Measurements from ENCODE around the gene NUP93. TPM values are rescaled to one million over a fixed set of nuclear protein-coding genes. Genes with fewer than 3 reads are reported as not detected.
A peak's percentile ranks its signal among the peaks of the same experiment; 100 is the strongest.
"Not testable (repeated sequence)": the region's sequence is repeated elsewhere in the genome, so short reads cannot be mapped to it uniquely, and the experiment has no call there.

The NUP93 gene
- polyA plus RNA-seq, 6 donors from 2014 or later: 54.7 to 72.7 (median 66.8) TPM

DNA sequence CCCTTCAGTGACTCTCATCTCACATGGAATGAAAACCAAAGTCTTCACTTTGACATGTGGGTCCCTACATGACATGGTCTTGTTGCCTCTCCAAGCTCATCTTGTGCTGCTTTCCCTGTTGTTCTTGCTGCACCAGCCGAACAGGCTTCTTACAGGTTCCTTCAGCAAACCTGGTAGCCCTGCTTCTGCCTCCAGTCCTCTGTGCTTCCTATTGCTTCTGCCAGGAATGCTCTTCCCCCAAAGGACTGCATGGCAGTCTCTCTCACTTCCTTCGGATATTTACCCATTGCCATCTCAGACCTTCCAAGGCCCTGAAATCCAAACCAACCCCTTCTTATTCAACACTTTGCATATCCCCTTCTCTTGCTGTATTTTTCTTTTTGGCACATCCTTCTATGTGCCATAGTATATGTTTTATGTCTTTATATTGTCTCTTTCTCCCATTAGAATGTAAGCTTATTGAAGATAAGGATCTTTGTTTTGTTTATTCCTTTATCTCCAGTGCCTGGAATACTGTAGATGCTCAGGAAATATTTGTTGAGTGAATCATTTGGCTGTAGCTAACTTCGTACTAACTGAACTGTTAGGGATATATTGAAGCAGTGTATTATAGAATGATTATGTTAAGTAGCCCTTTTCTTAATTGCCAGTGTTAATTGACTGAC, 77.2 kb downstream of the NUP93 start:
- Mint-ChIP-seq H3K4me3 (no peak overlapping the region), H3K9me3 (no peaks in the 10 kb centered on the region), H3K27me3 (no peaks in the 10 kb centered on the region), H3K36me3 (peaks cover 15 to 21% of the 10 kb centered on the region in 2 donors), H3K27ac (peak overlapping the region in 1 of 6 donors; percentile 58), H3K4me1 (no peaks in the 10 kb centered on the region)
- DNase-seq (no peak), ATAC-seq (ENCODE audit: low read depth in 2 of 2) (no peak)

DNA sequence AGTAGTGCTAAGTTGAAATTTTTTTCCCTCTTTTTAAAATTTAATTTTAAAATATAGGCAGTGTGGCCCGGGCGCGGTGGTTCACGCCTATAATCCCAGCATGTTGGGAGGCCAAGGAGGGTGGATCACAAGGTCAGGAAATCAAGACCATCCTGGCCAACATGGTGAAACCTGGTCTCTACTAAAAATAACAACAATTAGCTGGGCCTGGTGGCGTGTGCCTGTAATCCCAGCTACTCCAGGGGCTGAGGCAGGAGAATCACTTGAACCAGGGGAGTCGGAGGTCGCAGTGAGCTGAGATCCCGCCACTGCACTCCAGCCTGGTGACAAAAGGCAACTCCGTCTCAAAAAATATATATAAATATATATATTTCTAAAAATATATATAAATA, 77.7 kb downstream of the NUP93 start:
- H3K36me3 Mint-ChIP-seq: peaks cover 15 to 21% of the 10 kb centered on the region in 2 donors
- not testable (repeated sequence) for H3K4me3 Mint-ChIP-seq; DNase-seq; H3K27ac Mint-ChIP-seq; ATAC-seq (ENCODE audit: low read depth in 2 of 2); H3K9me3 Mint-ChIP-seq; H3K27me3 Mint-ChIP-seq; H3K4me1 Mint-ChIP-seq

DNA sequence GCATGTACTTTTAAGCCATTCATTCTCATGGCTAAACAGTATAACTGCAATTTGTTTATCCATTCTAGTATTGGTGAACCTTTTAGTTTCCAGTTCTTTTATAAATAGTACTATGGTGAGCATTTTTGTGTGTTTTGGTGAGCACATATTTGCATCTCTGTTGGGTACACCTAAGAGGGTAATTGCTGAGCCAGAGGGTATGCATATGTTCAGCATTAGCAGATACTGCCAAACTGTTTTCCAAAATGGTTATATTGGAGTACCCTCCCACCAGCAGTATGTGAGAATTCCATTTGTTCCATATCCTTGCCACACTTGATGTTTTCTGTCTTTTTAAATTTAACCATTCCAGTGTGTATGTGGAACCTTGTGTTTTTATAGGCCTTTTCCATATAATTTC, 81.0 kb downstream of the NUP93 start:
- Mint-ChIP-seq H3K36me3 (peaks cover 10 to 14% of the 10 kb centered on the region in 2 donors), H3K9me3 (no peaks in the 10 kb centered on the region), H3K27me3 (no peaks in the 10 kb centered on the region), H3K4me3 (no peak overlapping the region), H3K4me1 (no peaks in the 10 kb centered on the region), H3K27ac (no peak overlapping the region)
- ATAC-seq (ENCODE audit: low read depth in 2 of 2) (no peak), DNase-seq (no peak)

DNA sequence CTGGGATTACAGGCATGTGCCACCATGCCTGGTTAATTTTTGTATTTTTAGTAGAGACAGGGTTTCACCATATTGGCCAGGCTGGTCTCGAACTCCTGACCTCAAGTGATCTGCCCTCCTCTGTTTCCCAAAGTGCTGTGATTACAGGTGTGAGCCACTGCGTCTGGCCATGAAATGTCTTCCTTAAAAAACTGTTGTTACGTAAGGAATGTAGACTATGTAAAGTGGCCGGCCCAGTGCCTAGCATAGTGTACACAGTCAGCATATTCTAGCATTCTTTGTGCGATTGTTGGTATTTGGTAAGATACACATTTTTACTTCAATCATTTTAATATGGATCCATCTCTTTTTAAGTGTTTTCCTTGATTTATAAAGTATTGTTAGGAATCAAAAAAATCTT, 81.7 kb downstream of the NUP93 start:
- not testable (repeated sequence) for H3K4me3 Mint-ChIP-seq; ATAC-seq (ENCODE audit: low read depth in 2 of 2); H3K27me3 Mint-ChIP-seq; H3K9me3 Mint-ChIP-seq; H3K4me1 Mint-ChIP-seq; H3K27ac Mint-ChIP-seq; DNase-seq; H3K36me3 Mint-ChIP-seq

DNA sequence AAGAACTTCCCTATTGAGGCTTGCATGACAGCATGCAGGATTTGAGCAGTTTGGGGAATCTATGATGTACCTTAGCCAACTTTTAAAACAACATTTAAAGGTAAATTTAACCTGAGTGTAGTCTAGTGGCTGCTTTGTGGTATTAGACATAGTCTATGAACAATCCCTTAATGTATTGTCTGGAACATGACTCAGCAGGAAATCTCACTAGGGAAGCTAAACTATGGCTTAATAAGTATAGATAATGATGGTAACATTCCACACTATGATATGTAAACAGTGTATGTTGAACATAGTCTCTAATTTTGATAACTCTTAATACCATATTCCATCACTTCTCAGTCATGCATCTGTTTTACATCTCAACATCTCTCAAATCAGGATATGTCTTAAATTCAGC, 83.0 kb downstream of the NUP93 start:
- Mint-ChIP-seq H3K4me3 (no peak overlapping the region), H3K9me3 (no peaks in the 10 kb centered on the region), H3K4me1 (no peaks in the 10 kb centered on the region), H3K36me3 (peaks cover 0 to 5% of the 10 kb centered on the region in 2 donors), H3K27me3 (no peaks in the 10 kb centered on the region), H3K27ac (no peak overlapping the region)
- DNase-seq (no peak), ATAC-seq (ENCODE audit: low read depth in 2 of 2) (no peak)

DNA sequence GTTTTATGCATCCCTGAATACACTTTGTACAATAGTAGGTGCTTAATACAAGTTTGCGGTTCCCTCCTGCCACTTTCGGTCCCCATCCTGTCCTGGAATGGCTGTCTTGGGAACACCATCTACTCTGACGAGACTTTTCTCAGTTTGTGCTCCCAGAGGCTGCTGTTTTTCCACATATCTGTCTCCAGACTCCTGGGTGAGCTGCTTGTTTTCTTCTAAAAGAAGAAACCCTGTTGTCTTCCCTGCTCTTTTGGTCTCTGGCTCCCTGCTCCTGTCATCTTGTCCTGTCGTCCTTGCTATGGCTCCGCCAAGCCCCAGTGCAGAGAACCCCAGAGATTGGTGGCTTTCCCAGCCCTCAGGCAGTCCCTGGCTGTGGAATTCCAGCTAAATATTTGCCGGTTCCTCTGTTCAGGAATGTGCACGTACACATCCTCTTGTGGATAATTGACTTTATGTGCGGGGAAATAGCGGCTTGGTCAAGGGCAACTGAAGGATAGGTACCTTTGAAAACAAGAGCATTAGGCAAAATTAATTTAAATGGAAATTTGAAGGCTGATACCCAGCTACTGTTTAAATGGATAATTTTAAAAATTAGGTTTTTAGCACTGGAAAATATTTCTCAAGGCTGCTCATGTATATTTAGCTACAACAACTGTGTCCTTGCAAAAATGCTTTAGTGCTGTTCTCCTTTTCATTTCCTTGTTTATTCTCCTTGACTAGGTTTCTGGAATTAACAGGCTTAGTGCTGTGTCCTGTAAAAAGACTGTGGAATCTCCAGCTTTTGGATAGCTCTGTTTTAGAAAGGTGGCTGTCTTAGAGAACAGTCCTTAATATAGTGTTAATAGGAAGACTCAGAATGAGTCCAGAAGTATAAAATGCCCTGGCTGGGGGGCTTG, 84.9 kb downstream of the NUP93 start:
- no peak for ATAC-seq (ENCODE audit: low read depth in 2 of 2)
- Mint-ChIP-seq H3K27ac (no peak overlapping the region), H3K36me3 (peaks cover 5 to 7% of the 10 kb centered on the region in 2 donors), H3K9me3 (no peaks in the 10 kb centered on the region), H3K4me3 (no peak overlapping the region), H3K4me1 (no peaks in the 10 kb centered on the region), H3K27me3 (no peaks in the 10 kb centered on the region)
- DNase-seq: no peak

DNA sequence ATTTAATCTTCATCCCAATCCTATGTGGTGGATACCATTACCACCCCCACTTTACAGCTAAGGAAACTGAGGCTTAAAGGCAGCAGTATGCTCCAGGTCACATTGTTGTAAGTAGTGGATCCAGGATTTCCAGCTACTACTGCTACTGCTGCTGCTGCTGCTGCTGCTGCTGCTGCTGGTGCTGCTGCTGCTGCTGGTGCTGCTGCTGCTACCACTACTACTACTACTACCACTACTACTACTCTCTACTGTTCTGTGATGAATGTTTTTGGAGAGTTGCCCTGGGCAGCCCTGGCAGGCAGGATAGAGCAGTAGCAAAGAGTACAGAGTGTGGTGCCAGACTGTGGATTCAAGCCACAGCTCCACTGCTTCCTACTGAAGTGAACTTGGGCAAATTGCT, 85.8 kb downstream of the NUP93 start:
- no peaks in the 10 kb centered on the region for H3K9me3 Mint-ChIP-seq
- no peaks in the 10 kb centered on the region for H3K27me3 Mint-ChIP-seq
- peaks cover 6 to 10% of the 10 kb centered on the region in 2 donors for H3K36me3 Mint-ChIP-seq
- no peak overlapping the region for H3K4me3 Mint-ChIP-seq
- H3K4me1 Mint-ChIP-seq: no peaks in the 10 kb centered on the region
- peak overlapping the region in 1 of 6 donors; percentile 44 for H3K27ac Mint-ChIP-seq
- ATAC-seq (ENCODE audit: low read depth in 2 of 2) (no peak), DNase-seq (no peak)

DNA sequence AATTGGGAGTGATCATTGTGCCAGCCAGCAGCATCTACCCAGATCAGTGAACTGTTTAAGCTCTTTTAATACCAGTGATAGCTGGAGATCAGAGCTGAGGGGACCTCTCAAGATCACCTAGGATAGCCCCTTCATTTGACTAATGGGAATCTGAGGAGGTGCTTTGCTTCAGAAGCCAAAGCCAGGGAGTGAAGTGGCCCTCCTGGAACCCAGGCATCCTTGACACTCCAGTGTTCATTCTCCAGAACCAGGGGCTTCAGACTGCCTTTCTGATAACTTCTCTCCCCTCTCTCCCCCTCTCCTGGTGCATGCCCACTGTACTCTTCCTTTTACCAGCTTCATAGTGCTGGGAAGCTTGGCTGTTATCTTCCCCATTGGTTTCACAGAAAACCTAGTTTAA, 87.1 kb downstream of the NUP93 start:
- Mint-ChIP-seq H3K4me1 (no peaks in the 10 kb centered on the region), H3K27ac (no peak overlapping the region), H3K4me3 (no peak overlapping the region), H3K9me3 (no peaks in the 10 kb centered on the region), H3K36me3 (peaks cover 15 to 16% of the 10 kb centered on the region in 2 donors), H3K27me3 (no peaks in the 10 kb centered on the region)
- ATAC-seq (ENCODE audit: low read depth in 2 of 2): no peak
- DNase-seq: no peak

DNA sequence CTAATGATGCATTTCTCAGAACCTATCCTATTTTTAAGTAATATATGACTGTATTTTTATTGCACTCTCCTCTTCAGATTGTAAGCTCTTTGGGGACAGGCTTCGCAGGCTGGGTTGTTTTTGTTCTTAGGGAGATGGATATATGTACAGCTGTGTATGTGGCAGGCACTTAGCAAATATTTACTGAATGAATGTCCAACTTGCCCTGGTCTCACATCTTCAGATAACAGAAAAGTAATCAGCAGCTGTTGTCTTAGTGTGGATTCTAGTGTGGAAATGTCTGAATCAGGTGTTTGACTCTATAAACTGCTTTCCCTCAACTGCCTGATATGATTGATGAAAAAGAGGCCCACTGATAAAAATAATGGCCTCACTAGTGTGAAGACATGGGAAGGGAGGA, 88.0 kb downstream of the NUP93 start:
- ATAC-seq (ENCODE audit: low read depth in 2 of 2): no peak
- H3K27me3 Mint-ChIP-seq: no peaks in the 10 kb centered on the region
- H3K4me1 Mint-ChIP-seq: no peaks in the 10 kb centered on the region
- H3K36me3 Mint-ChIP-seq: peaks cover 16 to 17% of the 10 kb centered on the region in 2 donors
- no peak overlapping the region for H3K4me3 Mint-ChIP-seq
- H3K27ac Mint-ChIP-seq: no peak overlapping the region
- no peak for DNase-seq
- H3K9me3 Mint-ChIP-seq: no peaks in the 10 kb centered on the region

DNA sequence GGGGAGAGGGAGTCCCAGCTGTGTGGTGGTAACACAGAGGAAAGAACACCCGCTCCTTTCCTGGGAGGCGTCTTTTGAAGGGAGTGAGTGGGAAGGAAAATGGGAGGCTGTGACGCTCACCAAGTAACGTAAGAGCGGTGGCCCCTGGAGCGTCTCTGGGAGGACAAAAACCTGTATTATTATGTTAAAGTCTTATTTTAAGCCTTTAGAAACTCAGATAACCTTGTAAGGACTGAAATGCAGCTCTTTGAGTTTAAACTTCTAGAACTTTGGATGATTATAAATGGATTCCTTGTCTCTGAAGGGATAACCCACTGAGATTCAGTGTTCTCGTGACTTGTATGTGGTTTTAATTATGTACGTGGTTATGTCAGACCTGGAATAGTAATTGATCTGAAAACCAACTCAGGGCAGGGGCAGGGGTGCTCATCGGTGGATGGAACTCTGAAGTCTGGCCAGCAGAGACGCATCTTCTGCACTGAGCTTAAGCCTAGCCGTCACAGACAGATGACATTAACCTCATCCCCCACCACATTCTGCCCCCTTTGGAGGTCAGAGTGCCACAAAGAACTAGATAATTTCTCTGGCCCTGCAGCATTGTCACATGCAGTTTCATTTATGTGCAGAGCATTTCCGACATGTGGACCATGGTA, 93.3 kb downstream of the NUP93 start:
- Mint-ChIP-seq H3K27ac (peak overlapping the region in 2 of 6 donors; percentile 4 to 44), H3K36me3 (peaks cover 21 to 25% of the 10 kb centered on the region in 2 donors), H3K27me3 (no peaks in the 10 kb centered on the region), H3K4me3 (peak overlapping the region in 1 of 8 donors; percentile 17), H3K4me1 (no peaks in the 10 kb centered on the region), H3K9me3 (no peaks in the 10 kb centered on the region)
- DNase-seq (no peak), ATAC-seq (ENCODE audit: low read depth in 2 of 2) (no peak)

DNA sequence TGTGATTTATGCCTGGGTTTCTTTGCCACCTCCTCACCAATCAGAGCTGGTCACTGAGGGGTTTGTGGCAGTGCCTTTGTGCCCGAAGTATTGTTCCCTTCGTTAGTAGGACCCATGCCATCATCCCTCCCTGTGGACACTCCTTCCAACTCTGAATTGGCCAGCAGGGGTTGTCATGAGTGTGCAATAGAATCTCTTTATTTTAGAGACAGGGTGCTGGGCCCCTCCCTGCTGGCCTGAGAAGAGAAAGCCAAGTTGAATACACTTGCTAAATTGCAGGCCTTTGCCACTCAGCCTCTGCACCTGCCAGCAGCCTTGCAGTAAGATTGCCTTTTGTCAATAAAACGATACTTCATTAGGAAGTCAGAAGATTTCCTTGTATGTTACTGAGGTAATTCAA, 94.4 kb downstream of the NUP93 start:
- H3K9me3 Mint-ChIP-seq: no peaks in the 10 kb centered on the region
- no peak overlapping the region for H3K4me3 Mint-ChIP-seq
- no peak for ATAC-seq (ENCODE audit: low read depth in 2 of 2)
- DNase-seq: no peak
- no peaks in the 10 kb centered on the region for H3K4me1 Mint-ChIP-seq
- no peaks in the 10 kb centered on the region for H3K27me3 Mint-ChIP-seq
- peaks cover 29 to 30% of the 10 kb centered on the region in 2 donors for H3K36me3 Mint-ChIP-seq
- H3K27ac Mint-ChIP-seq: peak overlapping the region in 1 of 6 donors; percentile 48

DNA sequence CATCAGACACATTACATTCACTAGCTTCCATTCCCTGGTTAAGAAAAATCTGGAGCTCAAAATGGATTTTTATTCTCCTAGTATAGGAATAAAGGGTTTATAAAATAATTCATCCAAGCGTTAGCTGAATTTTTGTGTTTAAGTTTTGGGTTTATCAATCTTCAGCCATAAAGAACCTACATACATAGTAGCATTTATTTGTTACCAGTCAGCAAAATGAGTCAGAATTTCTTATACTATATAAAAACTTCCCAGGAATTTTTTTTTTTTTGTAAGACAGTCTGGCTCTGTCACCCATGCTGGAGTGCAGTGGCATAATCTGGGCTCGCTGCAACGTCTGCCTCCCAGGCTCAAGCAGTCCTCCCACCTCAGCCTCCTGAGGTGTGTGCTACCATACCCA, 94.9 kb downstream of the NUP93 start:
- Mint-ChIP-seq H3K9me3 (no peaks in the 10 kb centered on the region), H3K36me3 (peaks cover 28 to 32% of the 10 kb centered on the region in 2 donors), H3K27me3 (no peaks in the 10 kb centered on the region), H3K4me1 (no peaks in the 10 kb centered on the region), H3K4me3 (no peak overlapping the region), H3K27ac (no peak overlapping the region)
- DNase-seq (no peak), ATAC-seq (ENCODE audit: low read depth in 2 of 2) (no peak)

DNA sequence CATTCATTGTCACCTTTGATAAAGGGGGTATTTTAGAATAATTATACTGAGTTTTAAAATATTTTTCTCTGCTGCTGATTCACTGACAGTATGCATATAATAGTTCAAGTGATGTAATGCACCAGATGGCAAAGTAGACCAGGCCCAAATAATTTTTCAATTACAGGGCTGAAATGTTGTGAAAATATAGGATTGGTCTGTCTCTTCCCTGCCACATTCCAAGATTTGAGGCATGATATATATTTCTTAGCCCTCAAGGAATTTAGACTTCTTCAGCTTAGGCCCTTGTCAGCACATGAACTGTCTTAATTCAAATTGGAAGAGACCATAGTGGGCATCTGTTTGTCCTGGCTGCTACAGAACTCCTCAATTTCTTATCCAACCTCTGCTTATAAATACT, 95.9 kb downstream of the NUP93 start:
- no peak overlapping the region for H3K27ac Mint-ChIP-seq
- H3K36me3 Mint-ChIP-seq: peaks cover 24 to 34% of the 10 kb centered on the region in 2 donors
- H3K4me1 Mint-ChIP-seq: no peaks in the 10 kb centered on the region
- no peaks in the 10 kb centered on the region for H3K9me3 Mint-ChIP-seq
- no peaks in the 10 kb centered on the region for H3K27me3 Mint-ChIP-seq
- ATAC-seq (ENCODE audit: low read depth in 2 of 2) (no peak), DNase-seq (no peak)
- H3K4me3 Mint-ChIP-seq: no peak overlapping the region

DNA sequence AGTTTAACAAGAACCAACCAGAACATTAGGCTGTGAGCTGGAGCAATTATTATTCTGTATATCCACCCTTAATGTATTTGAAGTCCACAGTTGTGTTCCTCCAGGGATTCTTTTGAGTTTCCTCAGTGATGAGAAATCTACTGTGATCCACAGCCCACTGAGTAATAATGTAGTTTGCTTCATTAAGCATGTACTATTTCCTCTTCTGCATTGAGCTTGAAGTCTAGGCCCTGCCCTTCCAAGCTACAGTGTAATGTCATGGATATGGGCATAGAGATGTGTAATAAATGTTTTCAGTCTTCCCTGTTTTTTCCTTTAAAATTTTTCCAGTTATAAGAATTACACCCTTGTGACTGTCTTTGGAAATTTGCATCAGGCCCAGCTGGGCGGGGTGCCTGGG, 98.7 kb downstream of the NUP93 start:
- Mint-ChIP-seq H3K9me3 (no peaks in the 10 kb centered on the region), H3K4me3 (no peak overlapping the region)

More for the DNA sequence above, 98.7 kb downstream of the NUP93 start:
- H3K4me1 Mint-ChIP-seq: no peaks in the 10 kb centered on the region
- DNase-seq: no peak
- H3K27me3 Mint-ChIP-seq: no peaks in the 10 kb centered on the region
- H3K36me3 Mint-ChIP-seq: peaks cover 37% of the 10 kb centered on the region in 2 donors
- peak overlapping the region in 1 of 6 donors; percentile 28 for H3K27ac Mint-ChIP-seq
- no peak for ATAC-seq (ENCODE audit: low read depth in 2 of 2)

Data from naive B cell (primary cell).